Smooth muscle cell (in vitro differentiated cells): ENCODE results near the gene MGST3. TPM values are rescaled to one million over a fixed set of nuclear protein-coding genes. Genes with fewer than 3 reads are reported as not detected.

Source experiments
- DNase-seq: peaks from one replicate; lab custom pipeline; 2025; ENCODE audit not compliant: unreplicated experiment; lab: John Stamatoyannopoulos, UW
- H2AFZ ChIP-seq: fragments of 200-600 bp; sonication (generic); 2 replicates; pipeline ENCODE4 v1.6.0; 2016; ENCODE audit warnings: antibody characterized with exemption, low read depth, mild to moderate bottlenecking
- H3F3A ChIP-seq: fragments of 200-600 bp; sonication (generic); 2 replicates; pipeline ENCODE4 v1.6.0; 2017; ENCODE audit warnings: antibody characterized with exemption, low read depth
- H3K27ac ChIP-seq: fragments of 200-600 bp; sonication (generic); 2 replicates; pipeline ENCODE4 v1.5.1; 2016; ENCODE audit warnings: low read depth, mild to moderate bottlenecking
- H3K27me3 ChIP-seq: fragments of 200-600 bp; sonication (generic); 2 replicates; pipeline ENCODE4 v1.6.1; 2016; ENCODE audit warnings: low read depth, mild to moderate bottlenecking
- H3K36me3 ChIP-seq: fragments of 200-600 bp; sonication (generic); 2 replicates; pipeline ENCODE4 v1.5.1; 2016; ENCODE audit warnings: low read depth
- H3K4me1 ChIP-seq: fragments of 200-600 bp; sonication (generic); 2 replicates; pipeline ENCODE4 v1.5.1; 2016; ENCODE audit warnings: low read depth
- H3K4me2 ChIP-seq: fragments of 200-600 bp; sonication (generic); 2 replicates; pipeline ENCODE4 v1.6.0; 2016; ENCODE audit warnings: mild to moderate bottlenecking
- H3K4me3 ChIP-seq: fragments of 200-600 bp; sonication (generic); 2 replicates; pipeline ENCODE4 v1.5.1; 2016; ENCODE audit warnings: mild to moderate bottlenecking
- H3K79me2 ChIP-seq: fragments of 200-600 bp; sonication (generic); 2 replicates; pipeline ENCODE4 v1.6.0; 2016; ENCODE audit warnings: low read depth, mild to moderate bottlenecking
- H3K9ac ChIP-seq: fragments of 200-600 bp; sonication (generic); 2 replicates; pipeline ENCODE4 v1.6.0; 2016; ENCODE audit warnings: low read depth
- H3K9me3 ChIP-seq: fragments of 200-600 bp; sonication (generic); replicated peaks from 2 replicates; pipeline ENCODE4 v1.5.1; 2016; ENCODE audit warnings: low read depth
- H4K20me1 ChIP-seq: fragments of 200-600 bp; sonication (generic); 2 replicates; pipeline ENCODE4 v1.6.0; 2016; ENCODE audit warnings: low read depth
- WGBS: methylation state at CpG from one replicate; pipeline ENCODE4 v1.1.7; 2016; ENCODE audit warnings: low lambda C conversion rate; 5-methylcytosine and 5-hydroxymethylcytosine counted together
- polyA plus RNA-seq: library from polyadenylated mRNA; unstranded; fragments of >200 nt; fragmentation: Nextera tagmentation; extraction: Ambion mirVana; gene quantifications from 2 replicates; pipeline ENCODE4 v1.2.1, GENCODE V29; 2016
- total RNA-seq: library from RNA; depleted of rRNA; stranded (reverse); fragments of >200 nt; gene quantifications from 2 replicates; pipeline ENCODE4 v1.2.3, GENCODE V29; 2014
- TF ChIP-seq, protein P1 (sequence below): fragments of 200-600 bp; sonication (generic); IDR thresholded peaks from 2 replicates; pipeline ENCODE4 v1.5.1; 2017; ENCODE audit warnings: borderline replicate concordance, mild to moderate bottlenecking, antibody characterized with exemption; ENCODE audit not compliant: insufficient read depth, poor library complexity, severe bottlenecking

The MGST3 gene
- total and polyA plus RNA-seq, 2 experiments from 2014 or later: 155 to 265 TPM

- WGBS: 1% methylated on average over 10 of the region's 10 CpGs
- Histone ChIP-seq H3K9ac (no peak overlapping the region), H3F3A (no peaks in the 10 kb centered on the region), H3K9me3 (no peaks in the 10 kb centered on the region), H3K36me3 (no peaks in the 10 kb centered on the region), H3K79me2 (no peaks in the 10 kb centered on the region), H4K20me1 (no peaks in the 10 kb centered on the region), H3K27me3 (peaks cover 38% of the 10 kb centered on the region), H3K4me2 (no peak overlapping the region), H3K27ac (no peak overlapping the region), H2AFZ (no peak overlapping the region), H3K4me1 (no peaks in the 10 kb centered on the region), H3K4me3 (no peak overlapping the region)
- peak; percentile 41 for DNase-seq
- TF ChIP-seq, protein P1, sequence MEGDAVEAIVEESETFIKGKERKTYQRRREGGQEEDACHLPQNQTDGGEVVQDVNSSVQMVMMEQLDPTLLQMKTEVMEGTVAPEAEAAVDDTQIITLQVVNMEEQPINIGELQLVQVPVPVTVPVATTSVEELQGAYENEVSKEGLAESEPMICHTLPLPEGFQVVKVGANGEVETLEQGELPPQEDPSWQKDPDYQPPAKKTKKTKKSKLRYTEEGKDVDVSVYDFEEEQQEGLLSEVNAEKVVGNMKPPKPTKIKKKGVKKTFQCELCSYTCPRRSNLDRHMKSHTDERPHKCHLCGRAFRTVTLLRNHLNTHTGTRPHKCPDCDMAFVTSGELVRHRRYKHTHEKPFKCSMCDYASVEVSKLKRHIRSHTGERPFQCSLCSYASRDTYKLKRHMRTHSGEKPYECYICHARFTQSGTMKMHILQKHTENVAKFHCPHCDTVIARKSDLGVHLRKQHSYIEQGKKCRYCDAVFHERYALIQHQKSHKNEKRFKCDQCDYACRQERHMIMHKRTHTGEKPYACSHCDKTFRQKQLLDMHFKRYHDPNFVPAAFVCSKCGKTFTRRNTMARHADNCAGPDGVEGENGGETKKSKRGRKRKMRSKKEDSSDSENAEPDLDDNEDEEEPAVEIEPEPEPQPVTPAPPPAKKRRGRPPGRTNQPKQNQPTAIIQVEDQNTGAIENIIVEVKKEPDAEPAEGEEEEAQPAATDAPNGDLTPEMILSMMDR: peak; percentile 97
These were observed 37.9 kb upstream of the MGST3 start for GRCh38 chr1:165592945-165593823.

GRCh38 chr1:165595246-165595938, 35.6 kb upstream of the MGST3 start:
- Histone ChIP-seq H3K9ac (no peak overlapping the region), H3K79me2 (no peaks in the 10 kb centered on the region), H3F3A (no peaks in the 10 kb centered on the region), H3K4me1 (peaks cover 6% of the 10 kb centered on the region), H2AFZ (no peak overlapping the region), H3K4me3 (no peak overlapping the region), H3K27ac (no peak overlapping the region), H3K4me2 (peak overlapping the region; percentile 21), H4K20me1 (no peaks in the 10 kb centered on the region), H3K9me3 (no peaks in the 10 kb centered on the region), H3K27me3 (peaks cover 18% of the 10 kb centered on the region), H3K36me3 (no peaks in the 10 kb centered on the region)
- WGBS: 18% methylated on average over 1 of the region's 1 CpG
- TF ChIP-seq, protein P1: no peak
- DNase-seq: no peak

DNA sequence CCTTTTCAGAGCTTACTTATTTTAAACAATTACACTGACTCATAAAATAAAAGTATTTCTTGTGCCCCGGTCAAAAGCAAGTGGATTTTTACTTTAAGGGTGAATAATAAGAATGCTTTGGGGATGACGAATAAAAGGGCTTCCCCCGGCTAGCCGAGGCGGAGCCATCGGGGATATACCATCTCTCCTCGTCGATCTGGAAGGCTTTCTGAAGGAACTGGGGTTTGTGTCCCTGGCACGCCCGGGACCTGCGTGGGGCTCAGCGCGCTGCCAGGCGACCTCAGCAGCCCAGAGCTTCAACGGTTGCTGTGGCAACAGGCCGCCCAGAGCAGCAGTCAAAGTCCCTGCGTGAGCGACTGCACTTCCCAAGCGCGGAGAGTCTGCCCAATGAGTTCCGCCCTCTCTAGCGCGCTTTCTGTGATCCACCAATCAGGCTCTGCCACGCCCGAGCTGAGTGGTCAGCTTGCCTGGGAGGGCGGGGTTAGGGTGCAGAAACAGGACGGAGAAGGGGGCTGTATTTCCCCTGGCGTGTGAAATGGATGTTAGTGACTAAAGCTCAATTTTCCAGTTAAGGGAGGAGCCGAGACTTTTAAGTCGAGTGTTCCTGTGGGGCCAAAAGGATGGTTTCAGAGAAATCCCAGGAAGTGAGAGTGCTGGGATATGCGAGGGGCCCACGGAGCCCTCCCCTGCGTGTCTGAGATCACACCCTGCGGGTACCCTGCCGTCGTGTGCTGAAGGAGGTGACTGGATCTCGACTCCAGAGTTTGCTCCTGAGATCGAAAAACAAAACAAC, 33.0 kb upstream of the MGST3 start:
- peak; percentile 85 for DNase-seq
- Histone ChIP-seq H3K27ac (peak overlapping the region; percentile 86), H3K36me3 (no peaks in the 10 kb centered on the region), H3K9me3 (no peaks in the 10 kb centered on the region), H3K9ac (peak overlapping the region; percentile 87), H3K4me3 (peak overlapping the region; percentile 53), H4K20me1 (no peaks in the 10 kb centered on the region), H2AFZ (peak overlapping the region; percentile 27), H3K4me1 (peaks cover 6% of the 10 kb centered on the region), H3K79me2 (no peaks in the 10 kb centered on the region), H3K27me3 (peaks cover 16% of the 10 kb centered on the region), H3F3A (no peaks in the 10 kb centered on the region), H3K4me2 (peak overlapping the region; percentile 85)
- TF ChIP-seq, protein P1: no peak
- WGBS: under 1% methylated on average over 38 of the region's 38 CpGs
